BLaER1 treated with 17β-estradiol and CSF1 and Interleukin-3, amounts not matched to agents 10 nM and 100 nM (cell line): ENCODE results near the gene HDAC3.

Experiments
- H3K27ac ChIP-seq, 11 experiments: shearing (Covaris generic); formaldehyde crosslinking; 2 replicates each; pipeline ENCODE4 v1.8.1; 2022
- H3K27me3 ChIP-seq, 11 experiments: shearing (Covaris generic); formaldehyde crosslinking; 2 replicates each; pipeline ENCODE4 v1.8.1; 2022
- H3K36me3 ChIP-seq, 11 experiments: shearing (Covaris generic); formaldehyde crosslinking; 2 replicates each; pipeline ENCODE4 v1.8.1; 2022
- H3K4me1 ChIP-seq, 10 experiments: shearing (Covaris generic); formaldehyde crosslinking; 2 replicates each; pipeline ENCODE4 v1.8.1; 2022
- H3K4me2 ChIP-seq, 11 experiments: shearing (Covaris generic); formaldehyde crosslinking; 2 replicates each; pipeline ENCODE4 v1.8.1; 2022
- H3K4me3 ChIP-seq, 10 experiments: shearing (Covaris generic); formaldehyde crosslinking; 2 replicates each; pipeline ENCODE4 v1.8.1; 2022
- H3K9ac ChIP-seq, 11 experiments: shearing (Covaris generic); formaldehyde crosslinking; 2 replicates each; pipeline ENCODE4 v1.8.1; 2022
- H3K9me3 ChIP-seq, 11 experiments: shearing (Covaris generic); formaldehyde crosslinking; replicated peaks in 1 of 11; 2 replicates each; pipeline ENCODE4 v1.8.1; 2022
- H4K20me1 ChIP-seq, 11 experiments: shearing (Covaris generic); formaldehyde crosslinking; 2 replicates each; pipeline ENCODE4 v1.8.1; 2022
- Cebpa-rat ChIP-seq, 11 experiments: shearing (Covaris generic); IDR thresholded peaks; 2 replicates each; pipeline ENCODE4 v1.8.1; 2022

The HDAC3 gene

GRCh38 chr5:141677415-141677814 lies 40.8 kb upstream of the HDAC3 start:
- Histone ChIP-seq H3K9ac (no peak overlapping the region), H3K4me1 (peaks cover 27 to 41% (median 38%) of the 10 kb centered on the region in 10 experiments), H3K27ac (no peak overlapping the region), H3K36me3 (peaks cover 0 to 64% (median 7%) of the 10 kb centered on the region in 11 experiments; a peak in 9 of 22 replicates), H3K9me3 (no peaks in the 10 kb centered on the region), H3K27me3 (no peaks in the 10 kb centered on the region), H4K20me1 (peaks cover 0 to 38% (median 0%) of the 10 kb centered on the region in 11 experiments; a peak in 3 of 22 replicates), H3K4me3 (no peak overlapping the region), H3K4me2 (no peak overlapping the region)
- TF ChIP-seq Cebpa-rat (IDR thresholded peaks at IDR 0.05), result no peak

GRCh38 chr5:141675672-141676071 lies 39.0 kb upstream of the HDAC3 start:
- peaks cover 0 to 82% (median 7%) of the 10 kb centered on the region in 11 experiments; a peak in 10 of 22 replicates for H3K36me3 ChIP-seq
- H3K4me3 ChIP-seq, result no peak overlapping the region
- H3K27me3 ChIP-seq, result no peaks in the 10 kb centered on the region
- H3K9me3 ChIP-seq, result no peaks in the 10 kb centered on the region
- no peak overlapping the region for H3K4me2 ChIP-seq
- no peak overlapping the region for H3K27ac ChIP-seq
- no peak for TF ChIP-seq Cebpa-rat (IDR thresholded peaks at IDR 0.05)
- H4K20me1 ChIP-seq, result peaks cover 0 to 42% (median 0%) of the 10 kb centered on the region in 11 experiments; a peak in 3 of 22 replicates
- H3K4me1 ChIP-seq, result peaks cover 14 to 27% (median 22%) of the 10 kb centered on the region in 10 experiments
- H3K9ac ChIP-seq, result no peak overlapping the region

- Histone ChIP-seq H3K27me3 (no peaks in the 10 kb centered on the region), H3K9ac (no peak overlapping the region), H3K4me1 (peaks cover 5 to 17% (median 13%) of the 10 kb centered on the region in 10 experiments; a peak in 17 of 20 replicates), H3K27ac (no peak overlapping the region), H3K4me2 (no peak overlapping the region), H4K20me1 (peaks cover 0 to 42% (median 0%) of the 10 kb centered on the region in 11 experiments; a peak in 3 of 22 replicates), H3K4me3 (no peak overlapping the region), H3K9me3 (no peaks in the 10 kb centered on the region), H3K36me3 (peaks cover 0 to 91% (median 7%) of the 10 kb centered on the region in 11 experiments; a peak in 11 of 22 replicates)
- TF ChIP-seq Cebpa-rat (IDR thresholded peaks at IDR 0.05), result no peak
Observed at GRCh38 chr5:141674747-141675146, 38.1 kb upstream of the HDAC3 start.

- no peaks in the 10 kb centered on the region for H3K27me3 ChIP-seq
Observed at GRCh38 chr5:141672841-141673813, 36.5 kb upstream of the HDAC3 start.

GRCh38 chr5:141672071-141672840 lies 35.6 kb upstream of the HDAC3 start:
- Histone ChIP-seq H3K9me3 (no peaks in the 10 kb centered on the region), H3K9ac (no peak overlapping the region), H3K4me2 (no peak overlapping the region), H3K4me3 (no peak overlapping the region), H3K27ac (no peak overlapping the region), H3K4me1 (peaks cover 0 to 10% (median 9%) of the 10 kb centered on the region in 10 experiments; a peak in 9 of 20 replicates), H3K36me3 (peaks cover 0 to 87% (median 5%) of the 10 kb centered on the region in 11 experiments; a peak in 11 of 22 replicates), H4K20me1 (peaks cover 0 to 43% (median 0%) of the 10 kb centered on the region in 11 experiments; a peak in 3 of 22 replicates), H3K27me3 (no peaks in the 10 kb centered on the region)
- TF ChIP-seq Cebpa-rat (IDR thresholded peaks at IDR 0.05), result no peak

More at GRCh38 chr5:141672841-141673813, 36.5 kb upstream of the HDAC3 start:
- no peak for TF ChIP-seq Cebpa-rat (IDR thresholded peaks at IDR 0.05)
- peaks cover 0 to 10% (median 9%) of the 10 kb centered on the region in 10 experiments; a peak in 9 of 20 replicates for H3K4me1 ChIP-seq
- H3K36me3 ChIP-seq, result peaks cover 0 to 94% (median 5%) of the 10 kb centered on the region in 11 experiments; a peak in 11 of 22 replicates
- no peak overlapping the region for H3K4me3 ChIP-seq
- peak overlapping the region in 2 of 11 experiments; percentile 6 to 22; a peak in 2 of 22 replicates for H3K4me2 ChIP-seq
- H4K20me1 ChIP-seq, result peaks cover 0 to 46% (median 0%) of the 10 kb centered on the region in 11 experiments; a peak in 3 of 22 replicates
- no peaks in the 10 kb centered on the region for H3K9me3 ChIP-seq
- no peak overlapping the region for H3K9ac ChIP-seq
- no peak overlapping the region for H3K27ac ChIP-seq

- H3K4me3 ChIP-seq, result no peak overlapping the region
- no peaks in the 10 kb centered on the region for H3K9me3 ChIP-seq
- H4K20me1 ChIP-seq, result peaks cover 0 to 38% (median 0%) of the 10 kb centered on the region in 11 experiments; a peak in 3 of 22 replicates
- H3K9ac ChIP-seq, result no peak overlapping the region
- H3K27me3 ChIP-seq, result no peaks in the 10 kb centered on the region
- H3K27ac ChIP-seq, result no peak overlapping the region
- no peak overlapping the region for H3K4me2 ChIP-seq
- H3K4me1 ChIP-seq, result peaks cover 4 to 15% (median 10%) of the 10 kb centered on the region in 10 experiments; a peak in 14 of 20 replicates
- H3K36me3 ChIP-seq, result peaks cover 0 to 77% (median 5%) of the 10 kb centered on the region in 11 experiments; a peak in 12 of 22 replicates
- no peak for TF ChIP-seq Cebpa-rat (IDR thresholded peaks at IDR 0.05)
Observed at GRCh38 chr5:141669520-141669919, 32.9 kb upstream of the HDAC3 start.

GRCh38 chr5:141668601-141669265 lies 32.1 kb upstream of the HDAC3 start:
- no peaks in the 10 kb centered on the region for H3K27me3 ChIP-seq
- peaks cover 0 to 38% (median 0%) of the 10 kb centered on the region in 11 experiments; a peak in 3 of 22 replicates for H4K20me1 ChIP-seq
- peaks cover 4 to 15% (median 10%) of the 10 kb centered on the region in 10 experiments; a peak in 14 of 20 replicates for H3K4me1 ChIP-seq
- H3K36me3 ChIP-seq, result peaks cover 0 to 77% (median 10%) of the 10 kb centered on the region in 11 experiments; a peak in 12 of 22 replicates
- H3K27ac ChIP-seq, result no peak overlapping the region
- no peak overlapping the region for H3K4me2 ChIP-seq
- no peak overlapping the region for H3K4me3 ChIP-seq
- no peak for TF ChIP-seq Cebpa-rat (IDR thresholded peaks at IDR 0.05)
- H3K9me3 ChIP-seq, result no peaks in the 10 kb centered on the region
- H3K9ac ChIP-seq, result no peak overlapping the region
